AG10803 (cell line): ENCODE results near the gene CPNE4.

ENCODE experiments used
- DNase-seq: peaks from one replicate; pipeline ENCODE4 v3.0.0; 2010; ENCODE audit warnings: low read depth
- H3K4me3 ChIP-seq: 2 replicates; pipeline ENCODE4 v1.5.1; 2011; ENCODE audit warnings: mild to moderate bottlenecking, low read length, control low read depth
- TF ChIP-seq, protein P1 (sequence below): conservative IDR thresholded peaks from 2 replicates; pipeline ENCODE4 v1.5.1; 2011; ENCODE audit warnings: mild to moderate bottlenecking, low read length, control low read depth, inconsistent platforms

Gene CPNE4

DNA sequence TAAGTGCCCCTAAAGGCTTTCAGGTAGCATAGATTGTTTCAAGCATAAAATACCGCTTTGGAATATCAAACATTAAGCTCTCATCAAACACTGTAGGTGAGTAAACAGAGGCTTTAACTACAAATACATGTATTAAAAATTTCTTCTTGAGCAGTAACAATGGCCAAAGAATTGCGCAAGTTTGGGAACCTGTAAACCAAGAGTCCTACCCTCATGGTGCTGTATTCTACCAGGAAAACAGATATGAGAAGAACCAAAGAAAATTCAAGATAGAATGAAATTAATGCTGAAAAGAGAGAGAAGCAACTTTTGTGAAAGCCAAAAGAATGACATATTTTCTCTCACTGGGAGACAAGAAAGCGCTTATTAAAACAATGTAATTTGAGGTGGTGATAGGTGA, 45.5 kb downstream of the CPNE4 start:
- no peak for DNase-seq
- TF ChIP-seq, protein P1, sequence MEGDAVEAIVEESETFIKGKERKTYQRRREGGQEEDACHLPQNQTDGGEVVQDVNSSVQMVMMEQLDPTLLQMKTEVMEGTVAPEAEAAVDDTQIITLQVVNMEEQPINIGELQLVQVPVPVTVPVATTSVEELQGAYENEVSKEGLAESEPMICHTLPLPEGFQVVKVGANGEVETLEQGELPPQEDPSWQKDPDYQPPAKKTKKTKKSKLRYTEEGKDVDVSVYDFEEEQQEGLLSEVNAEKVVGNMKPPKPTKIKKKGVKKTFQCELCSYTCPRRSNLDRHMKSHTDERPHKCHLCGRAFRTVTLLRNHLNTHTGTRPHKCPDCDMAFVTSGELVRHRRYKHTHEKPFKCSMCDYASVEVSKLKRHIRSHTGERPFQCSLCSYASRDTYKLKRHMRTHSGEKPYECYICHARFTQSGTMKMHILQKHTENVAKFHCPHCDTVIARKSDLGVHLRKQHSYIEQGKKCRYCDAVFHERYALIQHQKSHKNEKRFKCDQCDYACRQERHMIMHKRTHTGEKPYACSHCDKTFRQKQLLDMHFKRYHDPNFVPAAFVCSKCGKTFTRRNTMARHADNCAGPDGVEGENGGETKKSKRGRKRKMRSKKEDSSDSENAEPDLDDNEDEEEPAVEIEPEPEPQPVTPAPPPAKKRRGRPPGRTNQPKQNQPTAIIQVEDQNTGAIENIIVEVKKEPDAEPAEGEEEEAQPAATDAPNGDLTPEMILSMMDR = no peak
- H3K4me3 ChIP-seq = no peak overlapping the region

- TF ChIP-seq, protein P1 = no peak
- no peak overlapping the region for H3K4me3 ChIP-seq
- DNase-seq = no peak
Measured at GRCh38 chr3:131988209-131988608, 46.6 kb downstream of the CPNE4 start.

DNA sequence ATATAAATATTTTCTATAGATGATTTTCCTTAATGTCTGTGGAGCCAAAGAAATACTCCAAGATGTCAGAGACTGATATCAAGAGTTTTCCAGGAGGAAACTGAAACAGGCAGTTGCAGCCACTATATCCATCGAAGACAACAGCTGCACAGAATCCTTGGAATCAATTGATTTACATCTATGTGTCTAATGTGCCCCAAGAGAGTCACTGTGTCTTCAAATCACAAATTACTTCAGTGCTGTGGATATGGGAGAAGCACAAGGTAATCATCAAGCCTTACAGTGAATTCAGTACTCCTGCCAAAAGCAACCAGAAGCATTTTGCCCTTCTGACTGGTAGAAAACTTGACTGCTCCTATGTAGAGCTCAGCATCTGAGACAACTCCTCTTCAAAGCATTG, 51.1 kb downstream of the CPNE4 start:
- no peak overlapping the region for H3K4me3 ChIP-seq
- DNase-seq = no peak
- TF ChIP-seq, protein P1 = no peak

GRCh38 chr3:131981323-131981722, 53.5 kb downstream of the CPNE4 start:
- TF ChIP-seq, protein P1 = no peak
- no peak for DNase-seq
- H3K4me3 ChIP-seq = no peak overlapping the region

GRCh38 chr3:131976448-131976847, 58.4 kb downstream of the CPNE4 start:
- TF ChIP-seq, protein P1 = no peak

GRCh38 chr3:131975047-131975446, 59.8 kb downstream of the CPNE4 start:
- TF ChIP-seq, protein P1 = no peak
- no peak overlapping the region for H3K4me3 ChIP-seq
- DNase-seq = no peak

More at GRCh38 chr3:131976448-131976847, 58.4 kb downstream of the CPNE4 start:
- no peak for DNase-seq
- H3K4me3 ChIP-seq = no peak overlapping the region

DNA sequence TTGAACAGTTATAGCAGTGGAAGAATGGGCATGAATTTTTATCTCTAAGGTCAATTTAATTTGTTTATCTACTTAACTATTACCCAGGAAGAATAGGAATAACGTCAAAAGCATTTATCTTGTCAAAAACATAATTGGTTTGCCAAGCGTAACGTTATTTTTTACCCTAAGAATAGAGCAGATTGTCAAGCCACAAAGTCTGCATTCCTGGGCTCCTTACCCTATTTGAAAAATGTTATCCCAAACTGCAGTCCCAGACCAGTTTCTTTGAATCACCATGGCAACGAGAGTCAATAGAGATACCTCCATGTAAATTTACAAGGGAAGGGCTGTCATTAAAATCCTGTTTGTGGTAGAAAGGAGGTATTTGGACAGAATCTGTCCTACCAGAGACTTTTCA, 61.1 kb downstream of the CPNE4 start:
- TF ChIP-seq, protein P1 = no peak
- peak; percentile 13 for DNase-seq

More for the DNA sequence above, 61.1 kb downstream of the CPNE4 start:
- H3K4me3 ChIP-seq = no peak overlapping the region
